HepG2 (cell line): ENCODE results near the gene AGPAT2. TPM values are rescaled to one million over a fixed set of nuclear protein-coding genes. Genes with fewer than 3 reads are reported as not detected.

Experiments used
- ARHGAP35 ChIP-seq: sonication (generic); formaldehyde crosslinking; IDR thresholded peaks from 2 replicates; pipeline ENCODE4 v1.9.0; 2022; ENCODE audit warnings: mild to moderate bottlenecking, inconsistent platforms, moderate library complexity, missing genetic modification reagents, borderline replicate concordance
- FOXP1 ChIP-seq, 2 experiments: fragments of 450-650 bp in 1 of 2; IDR thresholded peaks; 2 replicates each; pipeline ENCODE4 v1.6.1; 2017 to 2018; ENCODE audit warnings: antibody characterized with exemption in 1 of 2
- GATAD2A ChIP-seq: IDR thresholded peaks from 2 replicates; pipeline ENCODE4 v1.6.1; 2016
- JUND ChIP-seq: sonication (generic); formaldehyde crosslinking; IDR thresholded peaks from 2 replicates; pipeline ENCODE4 v1.8.0; 2022; ENCODE audit warnings: mild to moderate bottlenecking, missing genetic modification reagents
- KAT8 ChIP-seq: IDR thresholded peaks from 2 replicates; pipeline ENCODE4 v1.6.1; 2016; ENCODE audit warnings: missing genetic modification reagents, missing compliant biosample characterization
- MAFG ChIP-seq: sonication (generic); formaldehyde crosslinking; IDR thresholded peaks from 2 replicates; pipeline ENCODE4 v1.5.1; 2020; ENCODE audit warnings: mild to moderate bottlenecking, missing genetic modification reagents
- MYC ChIP-seq: sonication (generic); formaldehyde crosslinking; IDR thresholded peaks from 2 replicates; pipeline ENCODE4 v1.9.0; 2021; ENCODE audit warnings: missing genetic modification reagents, borderline replicate concordance
- RARA ChIP-seq: IDR thresholded peaks from 2 replicates; pipeline ENCODE4 v1.6.1; 2016; ENCODE audit warnings: missing genetic modification reagents, missing compliant biosample characterization
- RERE ChIP-seq: IDR thresholded peaks from 2 replicates; pipeline ENCODE4 v1.6.1; 2016; ENCODE audit warnings: low read depth, missing genetic modification reagents, missing compliant biosample characterization
- REXO4 ChIP-seq: sonication (generic); formaldehyde crosslinking; IDR thresholded peaks from 2 replicates; pipeline ENCODE4 v1.8.0; 2022; ENCODE audit warnings: missing genetic modification reagents, mild to moderate bottlenecking, borderline replicate concordance
- TFDP2 ChIP-seq: sonication (generic); formaldehyde crosslinking; IDR thresholded peaks from 2 replicates; pipeline ENCODE4 v1.4.0; 2020; ENCODE audit warnings: missing genetic modification reagents
- ZNF296 ChIP-seq: sonication (generic); formaldehyde crosslinking; conservative IDR thresholded peaks from 2 replicates; pipeline ENCODE4 v1.5.0; 2020; ENCODE audit warnings: mild to moderate bottlenecking, missing genetic modification reagents
- ZNF609 ChIP-seq: sonication (generic); formaldehyde crosslinking; IDR thresholded peaks from 2 replicates; pipeline ENCODE4 v1.4.0; 2020; ENCODE audit warnings: mild to moderate bottlenecking, missing genetic modification reagents, borderline replicate concordance
- ZSCAN22 ChIP-seq: sonication (generic); formaldehyde crosslinking; IDR thresholded peaks from 2 replicates; pipeline ENCODE4 v1.4.0; 2020; ENCODE audit warnings: mild to moderate bottlenecking, missing genetic modification reagents
- polyA plus RNA-seq, 8 experiments: library from polyadenylated mRNA; depleted of rRNA in 3 of 8; stranded (reverse) in 7 of 8; unstranded in 1 of 8; fragments of >200 nt; fragmentation: Illumina TruSeq in 4 of 8; extraction: Trizol in 4 of 8; gene quantifications; 2 replicates each; pipeline versions ENCODE4 v1.2.1 to v1.2.3, GENCODE V29; 2011 to 2016; ENCODE audit warnings: low read depth in 4 of 8, missing spikeins in 1 of 8, mixed read lengths in 1 of 8; ENCODE audit not compliant: insufficient read depth in 1 of 8
- total RNA-seq, 5 experiments: library from RNA; depleted of rRNA; stranded (reverse); fragments of >200 nt; fragmentation: Illumina TruSeq; extraction: Trizol; gene quantifications; 2 replicates each; pipeline ENCODE4 v1.2.3, GENCODE V29; 2016; ENCODE audit warnings: low read depth in 1 of 5

AGPAT2 gene
- total and polyA plus RNA-seq, 2 of the 13 experiments (the other 11 are each of a cell fraction or from before 2014, with no cell fraction given): 3.9 to 25.8 TPM

GRCh38 chr9:136625101-136626065 lies 61.9 kb downstream of the AGPAT2 start (continued):
- TF ChIP-seq ZNF296 (CRISPR knock-in tag) (0 out of 2 replicates have a peak, but pooled peaks have one; percentile 44), JUND (CRISPR knock-in tag) (no peak), RARA (peak; percentile 89), GATAD2A (CRISPR knock-in tag) (peak; percentile 69), KAT8 (CRISPR knock-in tag) (no peak; the same call in 1 of the 2 replicates), ZNF609 (CRISPR knock-in tag) (peak; percentile 72), ARHGAP35 (CRISPR knock-in tag) (no peak), MYC (0 out of 2 replicates have a peak, but pooled peaks have one; percentile 38), RERE (CRISPR knock-in tag) (0 out of 2 replicates have a peak, but pooled peaks have one; percentile 29), TFDP2 (peak; percentile 62; the same call in 1 of the 2 replicates), ZSCAN22 (CRISPR knock-in tag) (no peak), REXO4 (CRISPR knock-in tag) (no peak), FOXP1 (IDR thresholded peaks at IDR 0.05) (no peak), FOXP1 (CRISPR knock-in tag; IDR thresholded peaks at IDR 0.05) (no peak), MAFG (CRISPR knock-in tag) (no peak)
